ENCODE data around the gene LRP5. TPM values are rescaled to one million over a fixed set of nuclear protein-coding genes. Genes with fewer than 3 reads are reported as not detected.

Gene LRP5
- total RNA-seq, 1 donor from 2014 or later, result 17.4 TPM

GRCh38 chr11:68416070-68416578, 103.7 kb downstream of the LRP5 start:
- H3K27ac Mint-ChIP-seq (ENCODE audit: unreplicated experiment), result no peak overlapping the region
- H3K27me3 Mint-ChIP-seq (ENCODE audit: unreplicated experiment), result peaks cover 6% of the 10 kb centered on the region
- no peaks in the 10 kb centered on the region for H3K9me3 Mint-ChIP-seq (ENCODE audit: unreplicated experiment)
- TF ChIP-seq CTCF (IDR thresholded peaks at IDR 0.05; ENCODE audit: partially characterized antibody, unreplicated experiment), result no peak
- no peaks in the 10 kb centered on the region for H3K36me3 Mint-ChIP-seq (ENCODE audit: unreplicated experiment)
- no peak overlapping the region for H3K4me3 Mint-ChIP-seq (ENCODE audit: unreplicated experiment)
- DNase-seq, result no peak
- H3K4me1 Mint-ChIP-seq (ENCODE audit: low read depth, unreplicated experiment), result no peaks in the 10 kb centered on the region

- Mint-ChIP-seq H3K4me3 (ENCODE audit: unreplicated experiment) (no peak overlapping the region), H3K9me3 (ENCODE audit: unreplicated experiment) (no peaks in the 10 kb centered on the region), H3K36me3 (ENCODE audit: unreplicated experiment) (no peaks in the 10 kb centered on the region), H3K4me1 (ENCODE audit: low read depth, unreplicated experiment) (peaks cover 6% of the 10 kb centered on the region), H3K27me3 (ENCODE audit: unreplicated experiment) (peaks cover 6% of the 10 kb centered on the region), H3K27ac (ENCODE audit: unreplicated experiment) (no peak overlapping the region)
- no peak for DNase-seq
- no peak for TF ChIP-seq CTCF (IDR thresholded peaks at IDR 0.05; ENCODE audit: partially characterized antibody, unreplicated experiment)
Measured at GRCh38 chr11:68418648-68419047, 106.3 kb downstream of the LRP5 start.

- Mint-ChIP-seq H3K9me3 (ENCODE audit: unreplicated experiment) (no peaks in the 10 kb centered on the region), H3K4me1 (ENCODE audit: low read depth, unreplicated experiment) (peaks cover 6% of the 10 kb centered on the region), H3K27ac (ENCODE audit: unreplicated experiment) (no peak overlapping the region), H3K27me3 (ENCODE audit: unreplicated experiment) (peaks cover 3% of the 10 kb centered on the region), H3K4me3 (ENCODE audit: unreplicated experiment) (no peak overlapping the region), H3K36me3 (ENCODE audit: unreplicated experiment) (no peaks in the 10 kb centered on the region)
- no peak for TF ChIP-seq CTCF (IDR thresholded peaks at IDR 0.05; ENCODE audit: partially characterized antibody, unreplicated experiment)
- DNase-seq, result no peak
Measured at GRCh38 chr11:68420171-68420570, 107.8 kb downstream of the LRP5 start.

- no peak for TF ChIP-seq CTCF (IDR thresholded peaks at IDR 0.05; ENCODE audit: partially characterized antibody, unreplicated experiment)
- peaks cover 4% of the 10 kb centered on the region for H3K27me3 Mint-ChIP-seq (ENCODE audit: unreplicated experiment)
- H3K4me3 Mint-ChIP-seq (ENCODE audit: unreplicated experiment), result no peak overlapping the region
- H3K27ac Mint-ChIP-seq (ENCODE audit: unreplicated experiment), result no peak overlapping the region
- no peaks in the 10 kb centered on the region for H3K9me3 Mint-ChIP-seq (ENCODE audit: unreplicated experiment)
- peaks cover 3% of the 10 kb centered on the region for H3K36me3 Mint-ChIP-seq (ENCODE audit: unreplicated experiment)
- H3K4me1 Mint-ChIP-seq (ENCODE audit: low read depth, unreplicated experiment), result peaks cover 6% of the 10 kb centered on the region
- DNase-seq, result no peak
Measured at GRCh38 chr11:68423481-68423880, 111.1 kb downstream of the LRP5 start.

- no peak overlapping the region for H3K4me3 Mint-ChIP-seq (ENCODE audit: unreplicated experiment)
- peaks cover 6% of the 10 kb centered on the region for H3K27me3 Mint-ChIP-seq (ENCODE audit: unreplicated experiment)
- H3K4me1 Mint-ChIP-seq (ENCODE audit: low read depth, unreplicated experiment), result peaks cover 6% of the 10 kb centered on the region
- no peak overlapping the region for H3K27ac Mint-ChIP-seq (ENCODE audit: unreplicated experiment)
- no peak for DNase-seq
- H3K36me3 Mint-ChIP-seq (ENCODE audit: unreplicated experiment), result peaks cover 6% of the 10 kb centered on the region
- no peak for TF ChIP-seq CTCF (IDR thresholded peaks at IDR 0.05; ENCODE audit: partially characterized antibody, unreplicated experiment)
- no peaks in the 10 kb centered on the region for H3K9me3 Mint-ChIP-seq (ENCODE audit: unreplicated experiment)
Measured at GRCh38 chr11:68424101-68424632, 111.8 kb downstream of the LRP5 start.
